Frontal cortex (tissue), 4 donors: ENCODE measurements around the gene PDZK1. TPM values are rescaled to one million over a fixed set of nuclear protein-coding genes. Genes with fewer than 3 reads are reported as not detected.
"Not testable (repeated sequence)": the region's sequence is repeated elsewhere in the genome, so short reads cannot be mapped to it uniquely, and the experiment has no call there.

Source experiments
- DNase-seq, 2 donors: peaks; one replicate each; pipeline ENCODE4 v3.0.0; 2012; ENCODE audit warnings: low spot score in 2 of 2
- FAIRE-seq: peaks from 2 replicates; lab custom pipeline; 2012; peaks lifted over from hg19 to GRCh38; lab: Jason Lieb, UNC
- total RNA-seq: library from RNA; depleted of rRNA; stranded (reverse); fragments of >200 nt; gene quantifications from one replicate; pipeline ENCODE4 v1.2.3, GENCODE V29; 2014
- donor health status: control.
- donor health status: control.
- donor health status: control.

Gene PDZK1
- 0.82 TPM for total RNA-seq

DNA sequence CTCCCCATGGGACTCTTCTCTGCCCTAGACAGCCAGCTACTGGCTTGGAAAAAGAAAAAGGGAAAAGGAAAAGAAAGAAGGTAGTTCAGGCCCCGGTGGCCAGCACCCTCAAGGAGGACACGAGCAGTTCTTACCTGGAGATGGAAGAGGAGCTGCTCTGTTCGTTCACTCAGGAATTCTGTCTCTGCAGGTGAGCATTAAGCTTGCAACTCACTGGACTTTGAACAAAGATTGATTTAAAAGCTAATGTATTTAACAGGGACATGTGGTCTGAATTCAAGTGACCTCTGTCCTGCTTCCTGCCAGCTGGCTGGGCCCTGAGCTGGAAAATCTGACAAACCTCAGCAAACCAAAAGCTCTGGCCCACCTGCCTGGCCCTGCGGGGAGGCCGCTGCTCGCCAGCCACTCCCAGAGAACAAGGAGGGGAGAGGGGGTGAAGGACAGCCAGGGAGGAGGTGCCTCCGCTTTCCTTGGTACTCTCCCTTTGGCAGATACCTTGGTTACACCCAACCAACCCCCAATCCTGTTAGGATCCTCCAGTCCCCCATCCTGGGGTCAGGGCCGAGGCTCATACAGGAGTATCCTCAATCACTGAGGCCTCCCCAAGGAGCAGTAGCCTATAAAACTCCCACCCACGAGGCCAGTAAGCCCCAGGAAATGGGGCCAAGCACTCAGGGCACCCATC, at the start of gene PDZK1:
Gene PDZK1, minus strand, starts transcription at position 186 of the 685 bp plus-strand sequence. CDS start 19,347 bp downstream, outside the sequence.
- DNase-seq (no peak), FAIRE-seq (no peak)

GRCh38 chr1:145751491-145752037, 44.4 kb upstream of the PDZK1 start:
- FAIRE-seq: no peak
- DNase-seq: peak in 1 of 2 donors; percentile 40

DNA sequence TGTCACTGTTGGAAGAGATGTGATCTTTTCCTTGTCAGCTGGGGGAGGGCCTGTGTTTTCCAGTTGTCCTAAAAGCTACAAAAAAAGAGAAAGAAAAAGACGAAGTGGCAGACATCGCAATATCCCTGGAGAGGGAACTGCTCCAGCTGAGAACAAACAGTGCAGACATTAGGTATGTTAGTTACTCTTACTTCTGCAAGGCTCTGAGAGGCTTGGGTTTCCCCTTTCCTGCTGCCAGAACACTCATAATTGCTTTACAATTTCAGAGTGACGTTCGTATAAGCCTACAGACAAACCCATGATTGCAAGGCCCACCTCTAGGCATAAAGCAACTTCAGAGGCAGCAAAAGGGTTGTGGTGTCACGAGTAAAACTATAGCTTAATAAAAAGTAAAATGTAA, 43.3 kb upstream of the PDZK1 start:
- FAIRE-seq: no peak

GRCh38 chr1:145747398-145748247, 40.5 kb upstream of the PDZK1 start:
- no peak for FAIRE-seq

More for the DNA sequence above, 43.3 kb upstream of the PDZK1 start:
- no peak for DNase-seq

DNA sequence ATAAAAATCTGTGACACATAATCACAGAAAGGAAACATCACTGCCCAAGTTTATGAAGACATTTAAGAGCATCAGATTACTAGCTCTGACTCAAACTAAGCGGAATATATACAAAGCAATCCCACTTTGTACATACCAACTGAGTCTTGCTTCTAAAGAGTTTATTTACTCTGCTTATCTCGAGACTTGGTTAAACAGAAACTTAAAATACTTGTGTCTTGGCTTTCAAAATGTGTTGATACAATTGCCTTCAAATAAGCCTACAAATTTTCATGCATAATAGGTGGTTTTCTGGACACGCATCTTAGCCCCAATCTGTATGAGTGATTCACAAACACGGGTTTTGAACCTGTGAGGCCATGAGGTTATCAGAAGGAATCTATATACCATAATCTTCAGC, 33.1 kb upstream of the PDZK1 start:
- no peak for DNase-seq
- no peak for FAIRE-seq

More at GRCh38 chr1:145747398-145748247, 40.5 kb upstream of the PDZK1 start:
- DNase-seq: no peak

GRCh38 chr1:145736191-145736590, 29.0 kb upstream of the PDZK1 start:
- no peak for DNase-seq
- FAIRE-seq: no peak

GRCh38 chr1:145730900-145731299, 23.7 kb upstream of the PDZK1 start:
- FAIRE-seq (no peak), DNase-seq (no peak)

DNA sequence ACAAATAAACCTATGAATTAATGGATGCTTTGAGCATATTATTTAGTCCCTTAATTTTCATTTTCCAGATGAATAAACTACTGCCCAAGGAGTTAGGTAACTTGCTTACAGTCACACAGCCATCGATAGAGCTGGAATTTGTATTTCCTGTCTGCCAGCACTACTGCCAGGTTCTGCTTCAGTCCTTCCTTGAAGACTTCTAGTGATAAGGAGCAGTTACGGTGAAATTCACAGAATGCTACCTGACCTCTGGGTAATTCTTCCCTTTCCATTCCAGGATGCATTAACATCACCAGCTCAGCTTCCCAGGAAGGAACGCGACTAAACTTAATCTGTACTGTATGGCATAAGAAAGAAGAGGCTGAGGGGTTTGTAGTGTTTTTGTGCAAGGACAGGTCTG, 23.3 kb upstream of the PDZK1 start:
- DNase-seq: no peak
- FAIRE-seq: no peak

DNA sequence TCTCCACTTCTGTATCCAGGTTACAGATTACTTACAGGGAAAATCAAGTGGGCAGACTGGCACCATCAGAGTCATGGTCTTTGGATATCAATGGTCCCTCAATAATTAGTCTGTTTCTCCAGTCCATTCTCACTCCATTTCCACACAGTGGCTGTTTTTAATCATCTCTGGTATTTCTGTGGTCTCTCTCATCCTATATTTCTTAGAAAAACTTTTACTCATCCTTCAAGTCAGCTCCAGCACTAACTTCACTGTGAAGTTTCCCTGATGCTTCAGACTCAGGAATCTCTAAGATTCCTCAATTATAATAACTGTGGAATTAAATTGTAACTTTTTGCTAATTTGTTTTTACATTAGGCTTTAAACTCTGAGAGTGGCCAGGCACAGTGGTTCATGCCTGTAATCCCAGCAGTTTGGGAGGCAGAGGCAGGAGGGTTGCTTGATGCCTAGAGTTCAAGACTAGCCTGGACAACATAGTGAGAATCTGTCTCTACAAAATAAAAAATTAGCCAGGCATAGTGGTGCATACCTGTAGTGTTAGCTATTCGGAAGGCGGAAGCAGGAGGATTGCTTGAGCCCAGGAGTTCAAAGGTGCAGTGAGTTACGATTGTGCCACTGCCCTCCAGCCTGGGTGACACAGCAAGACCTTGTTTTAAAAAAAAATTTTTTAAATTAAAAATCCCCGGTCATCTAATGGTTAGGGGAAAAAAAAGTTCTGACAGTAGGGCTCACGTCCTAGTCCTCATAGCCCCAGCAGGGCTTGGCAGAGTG, 22.7 kb upstream of the PDZK1 start:
- DNase-seq (no peak), FAIRE-seq (no peak)

DNA sequence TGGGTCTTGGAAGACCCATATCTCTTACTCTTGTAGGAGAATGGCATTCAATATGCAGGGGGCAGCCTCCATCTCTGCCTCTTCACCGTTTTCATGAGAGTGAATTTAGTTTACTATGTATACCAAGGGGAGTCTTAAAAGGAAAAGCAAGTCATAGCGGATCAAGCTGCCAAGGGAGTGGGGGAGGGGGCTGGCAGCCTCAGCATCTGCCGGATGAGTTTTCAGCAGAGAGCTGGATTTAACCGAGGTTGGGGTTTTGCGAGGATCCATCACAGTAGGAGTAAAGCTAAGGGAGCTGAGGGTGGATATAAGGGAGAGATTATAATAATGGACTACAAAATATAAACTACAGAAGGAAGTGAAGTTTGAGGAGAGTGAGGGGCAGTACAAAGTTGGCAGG, 22.0 kb upstream of the PDZK1 start:
- FAIRE-seq (no peak), DNase-seq (no peak)

DNA sequence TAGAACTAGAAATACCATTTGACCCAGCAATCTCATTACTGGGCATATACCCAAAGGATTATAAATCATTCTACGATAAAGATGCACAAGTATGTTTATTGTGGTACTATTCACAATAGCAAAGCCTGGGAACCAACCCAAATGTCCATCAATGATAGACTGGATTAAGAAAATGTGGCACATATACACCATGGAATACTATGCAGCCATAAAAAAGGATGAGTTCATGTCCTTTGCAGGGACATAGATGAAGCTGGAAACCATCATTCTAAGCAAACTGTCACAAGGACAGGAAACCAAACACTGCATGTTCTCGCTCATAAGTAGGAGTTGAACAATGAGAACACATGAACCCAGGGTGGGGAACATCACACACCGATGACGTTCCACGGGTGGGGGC, 19.0 kb upstream of the PDZK1 start:
- FAIRE-seq: not testable (repeated sequence)

GRCh38 chr1:145720878-145721671, 13.9 kb upstream of the PDZK1 start:
- FAIRE-seq (no peak), DNase-seq (peak; percentile 25 to 69)

More for the DNA sequence above, 19.0 kb upstream of the PDZK1 start:
- not testable (repeated sequence) for DNase-seq

DNA sequence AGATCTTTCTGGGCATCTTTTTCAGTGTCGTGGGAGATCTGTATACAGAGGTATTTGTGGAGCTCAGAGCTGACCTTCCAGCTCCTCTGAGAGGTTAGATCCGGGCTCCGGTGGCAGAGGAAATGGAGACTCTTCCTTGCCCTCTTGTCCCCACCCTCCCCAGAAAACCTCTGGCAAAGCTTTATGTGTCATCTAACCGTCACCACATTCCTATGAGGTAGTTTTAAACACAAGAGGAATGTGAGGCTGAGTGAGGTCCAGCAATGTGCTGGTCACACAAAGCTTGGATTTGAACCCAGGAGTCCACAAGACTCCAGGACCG, 13.3 kb upstream of the PDZK1 start:
- DNase-seq (no peak), FAIRE-seq (no peak)

- FAIRE-seq: no peak
- DNase-seq: no peak
Observed at GRCh38 chr1:145719230-145720079, 12.3 kb upstream of the PDZK1 start, which contains the start of gene CD160. CD160 (plus strand) TSS chr1:145719499; CDS start chr1:145728328, 8,829 bp downstream.

- not testable (repeated sequence) for DNase-seq, FAIRE-seq
Observed at GRCh38 chr1:145718465-145718864, 11.3 kb upstream of the PDZK1 start.

DNA sequence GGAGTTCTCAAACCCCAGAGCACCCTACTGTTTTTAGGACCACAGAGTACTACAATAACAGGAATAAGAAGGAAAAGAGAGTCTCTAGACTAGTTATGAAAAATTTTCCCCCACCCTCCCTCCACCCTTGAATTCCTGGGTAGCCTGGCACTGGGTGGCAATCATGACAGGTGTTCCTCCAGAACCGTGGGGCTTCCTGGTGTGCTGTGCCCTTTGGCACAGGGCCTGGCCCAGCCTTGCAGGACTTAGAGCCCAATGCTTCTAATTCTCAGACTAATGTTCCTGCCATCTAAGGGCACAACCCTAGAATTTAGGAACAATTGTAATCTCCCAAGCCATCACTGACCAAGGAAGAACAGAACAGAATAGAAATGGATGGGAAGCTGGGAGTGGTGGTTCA, 10.7 kb upstream of the PDZK1 start:
- FAIRE-seq (no peak), DNase-seq (no peak)

DNA sequence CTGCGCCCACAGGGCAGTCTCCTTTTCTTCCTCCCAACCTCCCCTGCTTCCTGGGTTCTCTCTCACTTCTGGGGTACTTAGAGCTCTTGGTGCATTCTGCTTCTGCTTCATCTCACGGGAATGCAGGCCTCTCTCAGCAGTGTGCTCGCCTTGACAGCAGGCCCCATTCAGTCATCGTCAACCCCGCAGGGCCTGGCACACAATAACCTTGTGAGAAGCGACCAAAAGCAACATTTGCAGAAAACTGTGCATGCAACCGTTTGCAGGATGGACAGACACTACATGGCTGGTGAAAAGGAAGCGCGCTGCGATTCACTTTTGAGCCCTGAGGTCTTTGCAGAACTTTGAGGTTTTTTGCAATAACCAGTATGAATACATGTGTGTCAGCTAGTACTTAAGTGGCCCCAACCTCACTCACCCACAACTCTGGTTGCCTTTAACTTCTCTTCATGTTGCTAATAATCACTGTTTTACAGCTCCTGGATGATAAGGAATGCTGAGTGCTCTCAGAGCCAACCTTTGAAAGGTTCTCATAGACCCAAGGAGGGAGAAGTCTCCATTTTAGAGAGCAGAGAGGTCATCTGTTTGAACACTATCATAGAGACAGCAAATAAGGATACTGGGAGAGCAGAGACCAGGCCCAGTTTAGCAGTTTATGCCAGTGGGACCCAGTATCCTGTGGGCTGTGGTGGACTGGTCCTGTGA, 9.6 kb upstream of the PDZK1 start:
- FAIRE-seq (no peak), DNase-seq (no peak)
